UCSD-AML1 (cell line): ENCODE measurements around the gene SLC25A38.

Source experiments
- DNase-seq: peaks from one replicate; lab custom pipeline; 2025; ENCODE audit not compliant: unreplicated experiment; lab: John Stamatoyannopoulos, UW

The SLC25A38 gene

DNA sequence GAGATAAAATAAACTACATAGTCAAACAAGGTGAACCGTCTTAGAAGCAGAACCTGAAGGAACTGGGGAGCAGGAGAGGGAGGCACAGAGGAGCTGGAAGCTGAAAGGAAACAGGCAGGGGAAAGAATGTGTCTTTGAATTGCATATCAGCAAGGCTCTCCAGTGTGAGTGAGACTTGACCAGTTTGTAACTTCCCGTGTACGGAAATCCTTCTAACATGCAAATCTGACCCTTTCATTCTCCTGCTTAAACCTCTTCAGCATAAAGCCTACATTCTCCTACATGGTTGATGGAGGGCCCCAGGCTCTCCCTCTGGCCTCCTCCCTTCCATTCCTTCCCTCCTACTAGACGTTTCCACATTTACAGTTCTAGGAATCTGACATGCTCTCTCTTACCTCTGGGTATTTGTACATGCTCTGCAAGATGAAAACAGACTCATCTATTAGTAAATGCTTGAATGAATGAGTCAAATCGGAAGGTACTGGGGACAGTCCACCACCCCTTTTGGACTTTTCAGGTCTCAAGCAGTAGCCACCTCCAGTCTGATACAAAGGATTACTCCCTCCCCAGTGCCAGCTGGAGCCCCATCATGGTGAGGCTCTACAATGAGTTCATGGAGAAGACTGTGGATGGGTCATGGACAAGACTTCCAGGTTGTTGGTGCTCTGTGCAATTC is 6.1 kb upstream of the SLC25A38 start:
- no peak for DNase-seq

DNA sequence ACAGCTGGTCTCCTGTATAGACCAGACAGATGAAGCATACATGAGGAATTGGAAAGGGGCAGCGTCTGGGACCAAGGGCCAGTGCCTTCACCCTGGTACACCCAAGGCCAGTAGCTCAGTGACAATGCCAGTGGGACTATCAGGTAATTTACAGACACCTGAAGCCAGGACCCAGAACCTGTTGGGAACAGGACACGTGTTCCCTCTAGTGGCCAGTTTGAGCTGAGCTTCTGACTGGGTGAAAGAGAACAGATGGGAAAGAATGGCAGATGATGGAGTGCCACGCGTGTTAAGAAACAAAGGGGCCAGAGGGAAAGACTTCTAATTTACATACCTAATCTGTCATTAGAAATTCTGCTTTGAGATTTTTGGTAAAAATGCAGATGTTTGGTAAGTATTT is 5.1 kb upstream of the SLC25A38 start:
- DNase-seq, result no peak

DNA sequence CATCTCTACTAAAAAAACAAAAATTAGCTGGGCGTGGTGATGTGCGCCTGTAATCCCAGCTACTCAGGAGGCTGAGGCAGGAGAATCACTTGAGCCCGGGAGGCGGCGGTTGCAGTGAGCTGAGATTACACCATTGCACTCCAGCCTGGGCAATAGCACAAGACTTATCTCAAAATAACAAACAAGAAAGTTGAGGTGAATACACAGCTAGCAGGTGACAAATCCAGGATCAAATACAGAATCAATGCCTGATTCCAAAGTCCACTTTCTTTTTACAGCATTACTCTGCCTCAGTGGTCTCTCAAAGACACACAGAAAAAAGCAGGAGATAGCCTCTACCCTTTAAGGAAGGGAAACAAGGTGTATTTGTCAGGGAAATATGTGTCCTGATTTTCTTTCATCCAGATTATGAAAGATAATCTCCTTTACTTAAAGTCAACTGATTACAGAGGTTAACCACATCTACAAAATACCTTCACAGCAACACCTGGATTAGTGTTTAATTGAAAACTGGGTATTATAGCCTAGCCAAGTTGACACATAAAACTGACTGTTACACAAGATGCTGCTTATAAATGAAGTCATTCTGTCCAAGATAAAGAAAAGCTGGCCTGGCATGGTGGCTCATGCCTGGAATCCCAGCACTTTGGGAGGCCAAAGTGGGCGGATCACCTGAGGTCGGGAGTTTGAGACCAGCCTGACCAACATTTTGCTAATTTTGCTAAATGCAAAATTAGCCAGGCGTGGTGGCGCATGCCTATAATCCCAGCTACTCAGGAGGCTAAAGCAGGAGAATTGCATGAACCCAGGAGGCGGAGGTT is 4.0 kb upstream of the SLC25A38 start:
- no peak for DNase-seq

DNA sequence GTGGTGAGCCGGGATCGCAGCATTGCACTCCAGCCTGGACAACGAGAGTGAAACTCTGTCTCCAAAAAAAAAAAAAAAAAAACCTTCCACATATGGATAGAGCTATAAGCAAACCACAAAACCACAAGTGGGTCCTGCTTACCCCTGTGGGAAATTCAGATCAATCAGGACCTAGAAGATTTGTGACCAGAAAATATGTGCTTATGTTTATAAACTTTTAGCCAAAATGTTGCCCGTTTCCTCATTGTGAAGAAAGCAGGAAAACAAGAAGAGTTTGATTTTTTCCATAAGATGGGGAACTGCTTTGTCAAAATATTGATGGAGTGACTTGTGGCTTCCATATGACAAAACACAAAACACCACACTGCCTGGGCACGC is 3.4 kb upstream of the SLC25A38 start:
- no peak for DNase-seq

DNA sequence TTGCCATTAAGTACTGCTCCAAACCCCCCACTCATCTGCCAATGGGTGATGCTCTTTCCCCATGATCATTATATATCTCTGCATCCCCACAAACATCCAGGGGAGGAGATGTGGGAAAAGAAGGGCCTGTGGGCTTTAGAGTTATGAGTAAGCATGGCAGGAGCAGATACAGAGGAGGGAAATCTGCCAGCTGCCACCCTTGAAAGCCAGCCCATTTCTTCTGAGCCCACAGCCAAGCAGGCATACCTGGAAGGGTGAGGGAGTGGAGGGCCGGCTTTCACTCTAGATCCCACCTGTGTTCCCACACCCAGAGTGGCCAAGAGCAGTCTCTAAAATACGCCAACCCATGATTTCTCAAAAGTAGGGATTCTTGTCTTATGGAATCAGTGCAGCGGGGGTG is 1.7 kb upstream of the SLC25A38 start:
- DNase-seq, result no peak

DNA sequence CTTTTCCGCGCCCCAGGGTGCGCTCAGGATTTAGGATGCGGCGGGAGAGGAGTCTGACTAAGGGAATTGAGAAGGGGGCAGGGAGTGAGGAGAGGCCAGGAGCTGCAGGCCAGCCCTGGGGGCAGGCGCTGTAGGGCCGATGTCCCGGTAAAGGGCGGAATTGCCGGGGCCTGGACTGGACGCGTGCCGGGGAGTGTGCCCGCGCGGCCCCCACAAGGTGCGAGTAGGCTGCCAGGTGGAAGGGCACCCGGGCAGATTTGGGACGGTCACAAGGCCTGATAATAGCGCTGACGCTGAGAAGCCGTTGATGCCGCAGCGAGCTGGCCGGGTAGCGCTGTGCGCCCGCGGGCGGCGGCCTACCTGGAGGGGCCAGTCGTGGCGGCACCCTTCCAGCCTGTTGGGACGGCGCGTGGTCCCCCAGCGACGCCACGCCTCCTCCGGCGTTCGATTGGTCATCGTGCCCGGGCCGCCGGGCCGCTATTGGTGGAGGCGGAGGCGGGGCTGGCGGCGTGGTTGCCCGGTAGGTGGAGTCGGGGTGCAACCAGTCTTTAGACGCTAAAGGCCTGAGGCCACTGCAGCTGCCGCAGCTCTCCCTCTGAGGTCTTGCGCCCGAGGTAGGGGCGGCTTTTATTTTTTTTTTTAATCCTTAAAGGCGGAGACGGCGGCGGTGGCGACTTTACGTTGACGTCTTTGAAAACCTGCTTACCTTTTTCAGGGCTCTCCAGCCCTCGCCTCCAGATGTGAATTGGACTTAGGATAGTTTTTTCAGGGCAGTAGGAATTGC is 903 bp downstream of the SLC25A38 start:
- no peak for DNase-seq

DNA sequence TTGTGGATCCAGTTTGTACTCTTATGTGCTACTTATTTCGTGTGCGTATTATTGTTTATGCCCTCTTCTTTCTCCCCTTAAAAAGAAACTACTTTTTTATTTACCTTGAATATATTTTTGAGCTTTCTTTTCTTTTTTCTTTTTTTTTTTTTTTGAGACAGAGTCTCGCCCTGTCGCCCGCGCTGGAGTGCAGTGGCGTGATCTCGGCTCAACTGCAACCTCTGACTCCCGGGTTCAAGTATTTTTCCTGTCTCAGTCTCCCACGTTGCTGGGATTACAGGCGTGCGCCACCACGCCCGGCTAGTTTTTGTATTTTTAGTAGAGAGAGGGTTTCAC is 1.5 kb downstream of the SLC25A38 start:
- DNase-seq, result no peak

DNA sequence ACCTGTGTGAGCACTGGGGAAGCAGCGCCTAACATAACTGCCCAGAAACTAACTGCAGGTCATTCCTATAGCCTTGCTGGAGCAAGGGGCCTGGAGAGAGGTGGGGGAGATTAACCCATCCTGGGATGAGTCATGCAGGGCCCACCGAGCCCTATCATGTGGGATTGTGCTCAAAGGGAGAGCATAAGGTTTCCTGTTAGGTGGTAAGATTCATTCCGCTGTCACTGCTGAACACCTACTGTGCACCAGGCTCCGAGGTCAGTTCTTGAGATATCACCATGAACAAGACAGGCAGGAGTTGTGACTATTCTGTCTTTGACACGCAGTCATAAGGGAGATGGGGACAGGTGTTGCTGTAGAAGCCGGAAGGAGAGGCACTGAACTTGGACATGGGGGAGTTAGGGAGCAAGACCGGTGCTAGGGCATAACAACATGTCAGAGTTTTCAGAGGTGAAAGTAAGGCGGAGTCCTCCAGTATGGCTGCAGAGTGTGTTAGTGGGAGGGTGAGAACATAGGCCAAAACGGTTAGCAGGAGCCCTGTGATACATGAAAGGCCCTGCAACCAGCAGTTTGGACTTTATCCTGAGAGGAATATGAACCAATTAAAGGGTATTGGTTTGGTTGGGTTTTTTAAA is 2.4 kb downstream of the SLC25A38 start:
- DNase-seq, result no peak

DNA sequence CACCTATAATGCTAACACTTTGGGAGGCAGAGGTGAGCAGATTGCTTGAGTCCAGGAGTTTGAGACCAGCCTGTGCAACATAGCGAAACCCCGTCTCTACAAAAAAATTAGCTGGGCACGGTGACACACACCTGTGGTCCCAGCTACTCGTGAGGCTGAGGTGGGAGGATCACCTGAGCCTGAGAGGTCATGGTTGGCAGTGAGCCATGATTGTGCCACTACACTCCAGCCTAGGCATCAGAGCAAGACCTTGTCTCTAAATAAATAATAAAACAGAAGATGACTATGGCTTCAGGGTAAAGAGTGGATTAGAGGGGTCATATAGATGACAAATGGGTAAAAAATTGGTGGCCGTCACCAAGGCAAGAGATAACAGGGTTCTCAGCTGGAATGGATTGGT is 3.1 kb downstream of the SLC25A38 start:
- DNase-seq, result no peak

DNA sequence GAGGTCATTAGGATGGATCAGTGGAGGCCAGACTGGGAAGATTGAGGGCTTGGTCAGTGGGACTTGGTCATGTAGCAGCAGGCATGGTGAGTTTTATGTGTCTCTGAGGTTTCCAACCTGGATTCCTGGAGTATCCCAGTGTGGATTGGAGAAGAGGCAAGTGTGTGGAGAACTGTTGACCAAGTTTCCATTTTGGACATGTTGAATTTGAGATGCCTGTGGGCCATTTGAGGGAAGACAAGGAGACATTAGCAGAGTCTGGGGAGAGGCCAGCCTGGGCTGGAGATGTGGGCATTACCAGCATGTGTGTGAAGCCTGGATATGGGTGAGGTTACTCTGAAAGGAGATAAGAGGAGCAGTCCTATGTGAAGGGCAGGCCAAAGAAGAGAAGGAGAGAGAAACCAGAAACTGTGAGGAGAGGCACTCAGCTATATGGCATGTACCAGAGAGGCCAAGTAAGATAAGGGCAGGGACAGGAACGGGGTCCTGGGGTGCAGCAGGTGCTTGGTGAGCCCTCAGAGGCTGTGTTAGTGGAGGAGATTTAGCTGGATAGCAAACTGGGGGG is 4.3 kb downstream of the SLC25A38 start:
- DNase-seq, result no peak

DNA sequence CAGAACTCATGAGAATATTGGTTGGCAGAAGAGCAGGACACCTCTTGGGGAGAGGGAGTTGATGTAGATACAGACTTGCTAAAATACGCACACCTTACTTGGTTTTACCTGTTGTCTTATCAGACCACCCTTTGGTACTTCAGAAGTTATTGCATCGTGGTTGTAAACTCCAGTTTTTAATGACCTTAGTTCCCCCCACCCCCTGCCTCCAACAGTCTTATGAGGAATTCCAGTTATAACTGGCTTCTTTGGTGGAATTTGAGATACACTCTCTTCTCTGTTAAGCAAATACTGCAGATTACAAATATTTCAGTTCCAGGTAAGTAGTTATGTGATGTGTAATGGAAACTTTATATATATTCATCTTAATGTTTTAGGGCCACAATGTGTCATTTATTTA is 5.0 kb downstream of the SLC25A38 start:
- no peak for DNase-seq

DNA sequence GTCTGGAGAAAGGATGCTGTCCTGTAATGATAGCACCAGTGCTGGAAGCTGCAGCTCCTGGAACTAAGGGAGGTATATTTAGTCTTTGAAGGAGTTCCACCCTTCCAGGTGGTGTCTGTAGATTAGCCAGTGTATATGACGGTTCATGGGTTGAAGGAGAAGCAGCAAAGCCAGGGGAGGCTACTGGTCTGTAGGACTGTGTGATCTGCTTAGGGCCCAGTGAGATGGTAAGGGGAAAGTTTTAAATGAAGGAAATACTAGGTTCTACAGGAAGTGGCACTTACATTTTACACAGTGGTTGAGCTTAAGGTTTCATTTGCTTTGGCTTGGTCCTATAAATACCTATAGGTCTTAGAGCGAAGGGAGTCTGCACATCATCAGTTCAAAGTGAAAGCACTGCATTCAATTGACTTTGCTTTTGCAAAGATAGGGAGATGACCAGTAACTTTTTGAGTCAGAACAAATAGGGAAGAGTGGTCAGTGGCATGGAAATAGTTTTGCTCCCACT is 5.6 kb downstream of the SLC25A38 start:
- DNase-seq, result no peak

DNA sequence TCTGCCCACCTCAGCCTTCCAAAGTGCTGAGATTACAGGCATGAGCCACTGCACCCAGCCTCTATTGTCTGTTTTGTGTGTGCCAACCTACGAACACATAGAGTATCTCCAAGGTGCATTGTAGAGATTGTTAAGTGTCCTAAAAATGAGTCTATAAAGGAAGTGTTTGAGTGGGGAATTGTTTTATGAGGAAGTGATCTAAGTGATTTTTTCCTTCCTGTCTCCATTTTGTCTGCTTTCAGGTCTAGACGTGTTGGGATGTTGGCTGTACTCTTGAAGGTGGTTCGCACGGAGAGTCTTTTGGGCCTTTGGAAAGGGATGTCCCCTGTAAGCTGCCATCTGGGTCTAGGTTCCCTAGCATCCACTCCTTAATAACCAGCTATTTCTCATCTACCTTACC is 7.0 kb downstream of the SLC25A38 start:
- no peak for DNase-seq

DNA sequence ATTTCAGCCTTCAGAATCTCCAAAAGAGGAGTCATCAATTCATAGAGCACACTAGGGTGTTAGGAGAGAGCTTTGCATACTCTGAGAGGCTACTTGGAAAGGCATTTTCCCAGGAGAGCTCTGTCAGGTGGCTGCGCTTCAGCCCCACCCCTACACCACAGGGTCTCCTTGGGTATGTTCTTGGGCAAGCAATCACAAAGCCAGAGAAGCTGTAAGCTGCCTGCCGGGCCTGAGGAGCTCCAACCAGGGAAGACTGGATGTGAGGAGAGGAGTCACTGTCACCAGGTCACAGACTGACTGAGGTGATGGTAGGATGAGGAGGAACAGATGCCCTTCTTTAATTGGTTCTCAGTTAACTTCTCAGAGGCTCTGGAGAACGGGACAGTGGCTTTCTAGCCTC is 13.5 kb downstream of the SLC25A38 start:
- DNase-seq, result no peak

DNA sequence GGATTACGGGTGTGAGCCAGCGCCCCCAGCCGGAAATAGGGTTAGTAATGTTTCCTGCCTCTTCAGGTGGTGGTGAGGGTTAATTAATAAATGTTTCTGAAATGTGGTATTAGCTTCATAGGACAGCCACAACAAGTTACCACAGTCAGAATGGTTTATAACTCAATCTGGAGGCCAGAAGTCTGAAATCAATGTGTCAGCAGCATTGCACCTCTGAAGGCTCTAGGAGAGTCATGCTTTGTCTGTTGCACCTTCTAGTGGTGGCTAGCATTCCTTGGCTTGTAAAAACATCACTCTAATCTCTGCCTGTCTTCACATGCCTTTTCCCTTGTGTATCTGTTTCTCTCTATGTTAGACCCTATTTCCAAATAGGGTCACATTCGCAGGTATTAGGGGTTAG is 15.5 kb downstream of the SLC25A38 start:
- no peak for DNase-seq

DNA sequence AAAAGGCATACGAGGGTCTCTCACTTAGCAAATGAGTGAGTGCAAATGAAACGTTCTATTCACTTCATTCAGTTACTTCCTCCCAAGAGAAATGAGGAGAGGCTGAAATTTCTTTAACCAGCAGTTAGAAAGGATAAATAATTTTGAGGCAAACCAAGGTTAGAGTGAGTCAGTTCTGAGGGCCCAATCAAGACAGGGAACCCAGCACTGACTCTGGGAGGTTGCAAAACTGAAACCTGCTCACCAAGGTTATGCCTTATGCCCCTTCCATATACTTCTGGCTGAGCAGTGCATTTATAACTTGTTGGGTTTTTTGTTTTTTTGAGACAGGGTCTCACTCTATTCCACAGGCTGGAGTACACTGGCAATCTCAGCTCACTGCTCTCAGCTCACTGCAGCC is 18.8 kb downstream of the SLC25A38 start:
- no peak for DNase-seq

DNA sequence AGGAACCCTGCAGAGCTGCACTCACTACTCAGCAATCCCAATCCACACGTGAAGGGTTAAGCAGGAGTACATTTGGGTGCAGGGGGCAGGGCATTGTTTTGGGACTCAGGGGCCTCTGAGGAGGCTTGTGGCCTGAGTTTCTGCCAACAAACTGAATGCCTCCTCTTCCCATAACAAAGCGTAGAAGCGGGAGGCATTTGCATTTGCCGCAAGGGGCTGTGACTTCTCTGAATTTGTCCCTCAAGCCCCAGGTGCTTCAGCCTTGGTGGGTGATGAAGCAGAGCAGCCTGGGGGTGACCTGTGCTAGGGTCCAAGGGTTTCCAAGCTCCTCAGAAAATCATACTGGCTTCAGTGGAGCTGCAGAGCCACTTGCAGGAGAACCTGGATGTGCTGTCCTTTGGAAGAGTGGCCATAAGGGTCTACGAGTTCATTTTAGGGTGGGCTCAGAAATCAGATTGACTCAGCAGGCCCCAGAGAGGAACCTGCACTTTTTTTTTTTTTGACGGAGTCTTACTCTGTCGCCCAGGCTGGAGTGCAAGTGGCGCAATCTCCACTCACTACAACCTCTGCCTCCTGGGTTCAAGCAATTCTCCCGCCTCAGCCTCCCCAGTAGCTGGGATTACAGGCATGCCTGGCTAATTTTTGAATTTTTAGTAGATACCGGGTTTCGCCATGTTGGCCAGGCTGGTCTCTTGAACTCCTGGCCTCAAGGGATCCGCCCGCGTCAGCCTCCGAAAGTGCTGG is 21.9 kb downstream of the SLC25A38 start:
- no peak for DNase-seq

DNA sequence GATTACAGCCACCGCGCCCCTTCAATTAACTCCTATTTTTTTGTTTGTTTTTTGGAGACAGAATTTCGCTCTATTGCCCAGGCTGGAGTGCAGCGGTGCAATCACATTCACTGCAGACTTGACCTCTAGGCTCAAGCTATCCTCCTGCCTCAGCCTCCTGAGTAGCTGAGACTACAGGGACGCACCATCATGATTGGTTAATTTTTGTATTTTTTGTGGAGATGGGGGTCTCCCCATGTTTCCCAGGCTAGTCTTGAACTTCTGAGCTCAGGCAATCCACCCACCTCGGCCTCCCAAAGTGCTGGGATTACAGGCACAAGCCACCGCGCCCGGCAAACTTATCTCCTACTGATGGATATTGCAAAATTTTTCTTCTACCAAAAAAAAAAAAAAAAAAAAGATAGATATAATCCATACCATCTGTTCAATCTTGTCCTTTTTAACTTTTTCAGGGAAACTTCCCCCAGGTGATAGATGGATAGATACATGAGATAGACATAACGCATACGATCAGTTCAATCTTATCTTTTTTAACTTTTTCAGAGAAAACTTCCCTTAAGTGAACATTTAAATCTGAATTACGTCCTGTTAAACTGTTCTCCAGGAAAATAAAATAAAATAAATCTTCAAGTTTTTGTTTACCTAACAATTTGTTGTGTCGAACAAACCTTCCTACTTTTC is 22.7 kb downstream of the SLC25A38 start:
- DNase-seq, result no peak

DNA sequence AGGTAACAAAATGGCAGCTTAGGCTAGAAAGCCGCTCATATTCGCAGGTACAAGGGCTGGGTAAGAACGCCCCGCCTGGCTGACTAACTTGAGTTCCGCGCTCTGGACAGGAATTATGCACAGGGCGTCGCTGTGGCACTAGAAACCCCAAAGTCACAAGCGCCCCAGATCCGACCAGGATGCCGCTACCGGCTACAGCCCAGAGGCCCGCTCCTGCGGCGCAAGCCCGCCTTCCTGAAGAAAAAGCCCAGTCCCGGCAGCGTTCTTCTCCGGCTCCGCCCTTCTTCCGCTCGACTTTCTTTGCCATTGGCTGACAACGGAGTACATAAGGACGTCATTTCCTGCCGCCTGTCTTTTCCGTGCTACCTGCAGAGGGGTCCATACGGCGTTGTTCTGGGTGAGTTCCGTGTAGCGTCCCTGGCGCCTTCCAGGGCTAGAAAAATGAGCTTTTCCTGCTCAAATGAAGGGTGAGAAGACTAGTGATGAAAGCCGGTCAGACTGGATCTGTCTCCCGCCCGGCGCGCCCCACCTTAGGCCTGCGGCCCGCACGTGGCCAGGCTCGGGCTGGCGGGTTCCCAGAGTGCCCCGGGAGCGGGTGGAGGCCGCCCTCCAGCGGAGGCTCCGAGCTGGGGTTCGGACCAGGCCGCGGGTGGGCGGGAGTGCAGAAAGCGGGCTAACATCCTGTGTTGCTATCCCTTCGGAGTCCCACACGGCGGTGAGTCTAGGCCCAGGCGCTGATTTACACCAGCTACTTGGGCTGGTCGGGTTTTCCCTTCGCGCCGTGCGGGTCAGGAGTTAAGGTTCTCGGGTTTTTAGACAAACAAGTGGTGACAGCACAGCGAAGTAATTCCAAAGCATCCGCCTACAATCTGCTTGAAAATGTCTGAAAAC is 23.4 kb downstream of the SLC25A38 start, which contains the start of gene RPSA:
Gene RPSA, plus strand, starts transcription at position 353 of the 891 bp plus-strand sequence. CDS start 934 bp downstream, outside the sequence.
- DNase-seq, result peak; percentile 96
